Kidney epithelial cell (primary cell): ENCODE data around the gene LGMN. TPM values are rescaled to one million over a fixed set of nuclear protein-coding genes. Genes with fewer than 3 reads are reported as not detected.

Experiments used
- DNase-seq: peaks from one replicate; pipeline ENCODE4 v3.0.0-alpha.2; 2010; ENCODE audit warnings: low read depth
- H3K27me3 ChIP-seq: 2 replicates; pipeline ENCODE4 v1.6.0; 2011; ENCODE audit warnings: low read length; ENCODE audit not compliant: control insufficient read depth, insufficient read depth
- H3K36me3 ChIP-seq: 2 replicates; pipeline ENCODE4 v1.5.1; 2011; ENCODE audit warnings: low read length; ENCODE audit not compliant: control insufficient read depth, insufficient read depth
- H3K4me3 ChIP-seq: 2 replicates; pipeline ENCODE4 v1.5.1; 2011; ENCODE audit warnings: low read depth, mild to moderate bottlenecking, control low read depth, low read length
- total RNA-seq: library from RNA; depleted of rRNA; stranded (reverse); fragments of >200 nt; gene quantifications from 2 replicates; pipeline ENCODE4 v1.2.3, GENCODE V29; 2015
- TF ChIP-seq, protein P1 (sequence below): IDR thresholded peaks from 2 replicates; pipeline ENCODE4 v1.5.1; 2011; ENCODE audit warnings: mild to moderate bottlenecking, moderate library complexity, low read length, control low read depth, inconsistent platforms; ENCODE audit not compliant: insufficient read depth, poor library complexity, severe bottlenecking

Gene LGMN
- total RNA-seq, 1 donor from 2014 or later, result 56.9 TPM

- TF ChIP-seq, protein P1, sequence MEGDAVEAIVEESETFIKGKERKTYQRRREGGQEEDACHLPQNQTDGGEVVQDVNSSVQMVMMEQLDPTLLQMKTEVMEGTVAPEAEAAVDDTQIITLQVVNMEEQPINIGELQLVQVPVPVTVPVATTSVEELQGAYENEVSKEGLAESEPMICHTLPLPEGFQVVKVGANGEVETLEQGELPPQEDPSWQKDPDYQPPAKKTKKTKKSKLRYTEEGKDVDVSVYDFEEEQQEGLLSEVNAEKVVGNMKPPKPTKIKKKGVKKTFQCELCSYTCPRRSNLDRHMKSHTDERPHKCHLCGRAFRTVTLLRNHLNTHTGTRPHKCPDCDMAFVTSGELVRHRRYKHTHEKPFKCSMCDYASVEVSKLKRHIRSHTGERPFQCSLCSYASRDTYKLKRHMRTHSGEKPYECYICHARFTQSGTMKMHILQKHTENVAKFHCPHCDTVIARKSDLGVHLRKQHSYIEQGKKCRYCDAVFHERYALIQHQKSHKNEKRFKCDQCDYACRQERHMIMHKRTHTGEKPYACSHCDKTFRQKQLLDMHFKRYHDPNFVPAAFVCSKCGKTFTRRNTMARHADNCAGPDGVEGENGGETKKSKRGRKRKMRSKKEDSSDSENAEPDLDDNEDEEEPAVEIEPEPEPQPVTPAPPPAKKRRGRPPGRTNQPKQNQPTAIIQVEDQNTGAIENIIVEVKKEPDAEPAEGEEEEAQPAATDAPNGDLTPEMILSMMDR, result no peak
- Histone ChIP-seq H3K36me3 (no peaks in the 10 kb centered on the region), H3K4me3 (no peak overlapping the region), H3K27me3 (no peaks in the 10 kb centered on the region)
- no peak for DNase-seq
These were observed 12.0 kb upstream of the LGMN start for GRCh38 chr14:92760524-92760805.

- no peaks in the 10 kb centered on the region for H3K36me3 ChIP-seq
- H3K4me3 ChIP-seq, result no peak overlapping the region
- TF ChIP-seq, protein P1, result no peak
- no peaks in the 10 kb centered on the region for H3K27me3 ChIP-seq
- no peak for DNase-seq
These were observed 11.5 kb upstream of the LGMN start for GRCh38 chr14:92759679-92760523.

DNA sequence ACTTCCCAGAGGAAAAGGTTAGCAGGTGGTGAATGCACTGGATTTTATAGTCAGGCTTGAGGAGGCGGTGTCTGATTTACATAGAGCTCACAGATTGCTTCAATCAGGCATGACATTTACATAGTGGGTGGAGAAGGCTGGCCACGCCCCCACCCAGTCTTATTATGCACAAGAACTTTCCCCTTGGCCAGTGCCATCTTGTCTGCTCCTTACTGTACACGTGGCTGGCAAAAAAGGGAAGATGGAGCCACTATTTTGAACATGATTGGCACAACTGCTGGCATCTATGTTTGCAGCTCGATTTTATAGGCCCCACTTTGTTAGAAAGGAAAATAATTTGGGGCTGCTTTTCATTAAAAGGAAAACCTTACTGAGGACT is 10.9 kb upstream of the LGMN start:
- no peak overlapping the region for H3K4me3 ChIP-seq
- no peaks in the 10 kb centered on the region for H3K27me3 ChIP-seq
- TF ChIP-seq, protein P1, result no peak
- H3K36me3 ChIP-seq, result no peaks in the 10 kb centered on the region
- DNase-seq, result no peak

DNA sequence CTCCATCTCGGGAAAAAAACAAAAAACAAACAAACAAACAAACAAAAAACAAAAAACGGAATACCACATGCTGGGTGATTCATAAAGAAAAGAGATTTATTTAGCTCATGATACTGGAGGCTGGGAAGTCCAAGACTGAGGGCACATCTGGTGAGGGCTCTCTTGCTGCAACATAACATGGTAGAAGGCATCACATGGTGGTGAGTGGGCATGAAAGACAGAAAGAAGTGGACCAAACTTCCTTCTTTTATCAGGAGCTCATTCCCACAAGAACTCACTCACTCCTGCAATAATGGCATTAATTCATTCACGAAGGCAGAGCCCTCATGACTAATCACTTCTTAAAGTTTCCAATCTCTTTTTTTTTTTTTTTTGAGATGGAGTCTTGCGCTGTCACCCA is 8.0 kb upstream of the LGMN start:
- Histone ChIP-seq H3K36me3 (no peaks in the 10 kb centered on the region), H3K4me3 (no peak overlapping the region), H3K27me3 (no peaks in the 10 kb centered on the region)
- DNase-seq, result no peak
- TF ChIP-seq, protein P1, result no peak

DNA sequence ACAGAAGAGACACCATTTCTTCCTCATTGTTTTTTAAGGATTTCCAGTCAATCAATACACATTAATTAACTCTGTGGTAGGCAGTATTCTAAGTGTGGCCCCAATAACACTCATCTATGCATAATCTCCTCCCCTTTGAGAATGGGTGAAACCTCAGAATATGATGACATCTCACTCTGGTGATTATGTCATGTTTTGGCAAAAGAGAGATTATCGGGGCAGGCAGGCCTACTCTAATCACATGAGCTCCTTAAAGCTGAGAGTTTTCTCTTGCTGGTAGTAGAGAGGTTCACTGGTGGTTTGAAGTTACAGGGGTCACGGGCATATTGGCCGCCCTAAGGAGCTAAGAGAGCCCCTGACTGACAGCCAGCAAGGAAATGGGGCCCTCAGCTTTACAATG is 7.1 kb upstream of the LGMN start:
- Histone ChIP-seq H3K36me3 (no peaks in the 10 kb centered on the region), H3K27me3 (no peaks in the 10 kb centered on the region), H3K4me3 (no peak overlapping the region)
- DNase-seq, result no peak
- TF ChIP-seq, protein P1, result no peak

DNA sequence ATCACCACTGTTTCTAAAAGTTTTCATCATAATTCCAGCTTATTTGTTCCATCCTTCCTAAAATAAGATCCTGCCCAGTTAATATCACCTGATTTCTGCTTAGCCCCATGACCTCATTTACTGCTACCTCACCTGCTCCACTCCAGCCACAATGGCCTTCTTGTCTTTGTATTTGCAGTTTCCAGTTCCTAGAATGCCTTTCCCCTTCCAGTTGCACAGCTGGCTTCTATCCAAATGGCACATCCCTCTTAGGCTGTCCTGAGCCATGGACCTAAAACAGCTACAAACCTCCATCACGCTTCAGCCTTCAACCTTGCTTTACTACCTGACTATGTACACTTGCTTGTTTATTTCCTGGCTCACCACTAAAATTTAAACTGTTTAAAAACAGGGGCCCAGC is 6.5 kb upstream of the LGMN start:
- DNase-seq, result no peak
- no peak overlapping the region for H3K4me3 ChIP-seq
- H3K27me3 ChIP-seq, result no peaks in the 10 kb centered on the region
- TF ChIP-seq, protein P1, result no peak
- no peaks in the 10 kb centered on the region for H3K36me3 ChIP-seq
